Measurements from ENCODE around the gene PDE4B.

PDE4B gene

DNA sequence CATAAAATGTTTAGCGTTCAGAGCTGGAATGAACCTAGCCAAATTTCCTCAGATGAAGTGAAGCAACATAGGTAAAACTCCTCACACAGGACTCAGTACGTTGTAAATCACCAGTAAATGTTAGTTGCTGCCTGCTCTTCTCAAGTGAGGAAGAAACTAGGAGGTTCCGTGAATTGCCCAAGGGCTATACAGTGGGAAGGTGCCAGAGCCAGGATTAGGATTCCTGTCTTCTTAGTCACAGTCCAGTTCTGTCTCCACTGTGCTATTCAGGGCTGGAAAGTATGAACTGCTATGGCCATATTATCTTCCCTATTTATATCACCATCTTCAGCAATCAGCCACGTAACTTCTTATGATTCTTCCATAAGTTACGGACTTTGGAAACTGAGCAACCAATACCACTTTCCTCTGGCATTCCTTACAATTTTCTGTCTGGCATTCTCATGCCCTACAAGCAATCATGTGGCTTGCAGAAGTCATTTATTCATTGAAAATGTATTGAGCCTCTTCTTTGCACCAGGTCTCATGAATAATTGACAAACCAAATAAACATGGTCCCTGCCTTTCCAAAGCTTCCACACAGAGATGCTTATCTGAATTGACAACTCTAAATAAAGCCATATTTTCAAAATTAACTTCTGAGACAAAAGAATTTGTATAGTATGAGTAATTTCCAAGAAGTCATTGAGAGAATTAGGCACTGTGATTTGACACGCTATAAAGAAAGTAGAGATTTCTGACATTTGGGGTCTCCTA lies 469.7 kb downstream of the PDE4B start:
- no peak for DNase-seq (ENCODE audit: low read depth)

DNA sequence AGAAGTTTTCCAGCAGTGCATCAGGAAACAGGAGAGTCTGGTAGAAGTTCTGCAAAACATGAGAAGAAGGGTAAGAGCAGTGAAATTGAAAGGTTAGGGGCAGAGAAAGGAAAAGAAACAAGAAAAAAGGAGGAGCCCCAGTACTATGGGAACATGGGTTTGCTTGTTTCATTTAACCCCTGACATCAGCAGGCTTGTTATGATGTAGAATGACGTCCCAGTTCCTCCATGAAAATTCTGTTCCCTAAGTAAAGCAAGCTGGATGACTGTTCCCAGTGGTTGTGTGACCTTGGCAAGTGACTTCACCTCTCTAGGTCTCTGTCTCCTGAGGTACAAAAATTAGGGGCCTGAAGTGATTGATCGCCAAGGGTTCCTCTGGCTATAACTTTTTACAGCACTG lies 472.6 kb downstream of the PDE4B start:
- no peak for DNase-seq (ENCODE audit: low read depth)

DNA sequence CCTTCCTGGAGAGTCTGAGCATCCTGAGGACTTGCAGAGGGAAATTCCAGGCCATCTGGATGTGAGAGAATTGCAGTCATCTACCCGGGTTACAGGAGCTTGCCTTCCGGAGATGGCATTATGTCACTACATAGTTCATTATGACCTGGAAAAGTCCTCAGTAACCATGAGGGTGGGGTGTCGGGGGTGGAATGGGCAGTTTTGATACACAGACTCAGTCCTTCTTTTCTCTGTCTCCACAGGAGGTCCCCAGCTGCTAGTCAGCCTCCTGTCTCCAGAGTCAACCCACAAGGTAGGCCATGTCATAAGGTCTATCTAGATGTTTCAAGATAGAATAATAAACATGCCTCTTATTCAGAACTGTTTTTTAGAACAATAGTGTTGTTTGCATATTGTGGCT lies 473.1 kb downstream of the PDE4B start:
- DNase-seq (ENCODE audit: low read depth) = no peak

DNA sequence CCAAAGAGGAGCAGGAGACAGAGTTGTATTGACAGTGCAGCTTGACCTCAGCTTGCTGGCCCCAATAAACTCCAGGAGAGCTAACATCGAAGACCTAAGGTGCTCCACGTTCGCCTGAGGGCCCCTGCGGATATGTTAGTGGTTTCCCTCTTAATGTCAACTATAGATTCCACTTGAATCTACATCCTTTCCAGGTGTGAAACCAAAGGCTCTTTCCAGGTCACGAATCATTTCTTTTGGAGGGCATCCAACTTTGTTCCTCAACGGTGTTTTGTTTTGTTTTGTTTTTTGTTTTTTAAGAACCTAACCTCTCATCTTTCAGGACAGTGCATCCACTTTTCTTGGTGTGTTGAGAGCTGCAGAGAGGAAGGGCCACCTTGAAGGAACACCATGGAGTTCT lies 473.7 kb downstream of the PDE4B start:
- DNase-seq (ENCODE audit: low read depth) = no peak

DNA sequence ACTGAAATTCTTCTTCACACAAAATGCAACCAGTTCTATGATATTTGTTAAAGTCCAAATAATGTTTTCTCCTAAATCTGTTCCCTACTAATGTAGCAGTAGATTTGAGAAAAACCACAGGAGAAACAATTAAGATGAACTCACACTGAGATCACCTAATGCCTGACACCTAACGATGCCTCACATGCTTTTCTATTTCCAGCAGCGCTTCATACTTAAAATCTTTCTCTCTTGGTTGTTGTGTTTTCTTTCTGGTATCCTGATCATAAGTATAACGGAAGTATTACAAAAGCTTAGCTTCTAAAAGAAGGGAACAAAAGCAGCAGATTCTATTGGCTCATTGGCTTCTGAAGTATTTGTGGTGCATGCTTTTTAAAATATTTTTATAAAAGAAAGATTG lies 474.1 kb downstream of the PDE4B start:
- DNase-seq (ENCODE audit: low read depth) = no peak

DNA sequence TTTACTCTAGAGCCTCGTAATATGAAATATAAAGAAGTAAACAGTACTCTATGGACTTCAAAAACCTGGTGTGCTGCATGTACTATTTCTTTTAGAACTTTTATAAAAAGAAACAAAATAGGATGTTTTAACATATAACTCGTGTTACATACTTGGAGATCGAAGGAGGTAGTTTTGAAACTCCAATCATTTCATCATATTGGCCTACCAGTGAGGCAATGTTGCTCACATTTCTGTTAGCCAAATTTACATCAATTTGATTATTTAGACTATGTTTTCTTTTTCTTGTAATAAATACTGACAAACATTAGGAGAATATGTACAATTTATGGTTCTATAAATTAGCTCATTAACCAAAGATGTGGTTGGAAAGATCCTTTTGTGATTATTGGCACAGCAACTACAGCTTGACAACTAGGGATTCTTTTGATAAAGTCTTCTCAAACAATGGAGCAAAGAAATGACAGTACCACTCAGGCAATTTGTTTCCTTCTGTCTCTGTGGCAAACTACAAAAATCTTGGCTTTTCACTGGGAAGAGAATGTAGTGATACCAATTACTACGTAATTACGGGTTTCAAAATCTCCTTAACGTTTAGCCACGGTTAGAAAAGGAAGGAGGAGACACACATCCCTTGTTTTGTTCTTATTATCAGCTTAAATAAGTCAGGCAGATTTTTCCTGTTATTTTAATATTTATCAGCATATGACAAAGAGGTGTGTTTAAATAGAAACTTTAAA lies 474.7 kb downstream of the PDE4B start:
- DNase-seq (ENCODE audit: low read depth) = no peak

DNA sequence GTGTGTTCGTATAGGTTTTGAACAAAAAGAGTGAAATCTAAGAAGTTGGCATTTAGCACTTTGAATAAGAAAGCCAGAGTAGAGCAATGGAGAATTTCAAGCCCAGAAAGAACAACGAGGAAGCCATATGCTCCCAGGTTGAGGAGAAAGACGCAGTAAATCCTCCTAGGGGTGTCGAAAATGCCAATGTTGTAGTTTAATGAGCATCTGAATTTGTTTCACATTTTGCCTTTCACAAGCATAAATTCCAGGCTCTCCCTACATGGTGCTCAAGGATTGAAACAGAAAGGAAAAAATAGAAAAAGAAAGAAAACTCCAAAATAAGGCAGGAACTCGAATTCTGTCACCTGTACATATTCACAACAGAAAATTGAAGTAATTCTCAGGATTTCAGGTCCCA lies 476.5 kb downstream of the PDE4B start:
- DNase-seq (ENCODE audit: low read depth) = no peak

DNA sequence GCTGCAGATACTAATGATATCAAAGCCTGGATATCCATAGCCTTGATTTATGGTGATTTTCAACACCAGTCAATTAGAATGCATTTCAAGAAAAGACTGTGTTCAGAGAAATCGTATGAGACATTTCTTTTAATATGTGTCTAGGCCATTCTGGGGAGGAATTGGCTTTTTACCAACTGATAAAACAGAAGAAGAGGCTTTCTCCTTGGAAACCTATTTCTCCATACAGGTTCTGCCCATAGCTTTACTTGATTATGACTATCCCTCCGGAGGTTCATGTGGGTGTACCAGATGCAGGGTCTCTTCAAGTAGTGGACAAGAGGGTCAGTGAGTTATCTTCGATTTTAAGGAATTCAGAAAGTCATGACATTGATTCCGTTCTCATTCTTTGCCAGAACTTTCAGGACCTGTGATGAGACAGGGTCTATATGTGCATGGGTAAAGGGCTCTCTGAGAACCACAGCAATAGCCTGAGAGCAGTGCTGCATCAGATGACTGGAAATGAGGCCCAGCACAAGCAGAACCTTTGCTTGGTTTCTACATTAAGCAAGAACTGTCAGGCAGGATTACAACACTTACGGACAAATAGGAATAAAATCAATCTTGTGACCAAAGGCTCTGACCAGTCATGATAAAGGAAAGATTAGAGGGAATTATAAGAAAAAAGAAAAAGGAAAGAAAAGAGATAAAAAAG lies 477.6 kb downstream of the PDE4B start:
- no peak for DNase-seq (ENCODE audit: low read depth)

DNA sequence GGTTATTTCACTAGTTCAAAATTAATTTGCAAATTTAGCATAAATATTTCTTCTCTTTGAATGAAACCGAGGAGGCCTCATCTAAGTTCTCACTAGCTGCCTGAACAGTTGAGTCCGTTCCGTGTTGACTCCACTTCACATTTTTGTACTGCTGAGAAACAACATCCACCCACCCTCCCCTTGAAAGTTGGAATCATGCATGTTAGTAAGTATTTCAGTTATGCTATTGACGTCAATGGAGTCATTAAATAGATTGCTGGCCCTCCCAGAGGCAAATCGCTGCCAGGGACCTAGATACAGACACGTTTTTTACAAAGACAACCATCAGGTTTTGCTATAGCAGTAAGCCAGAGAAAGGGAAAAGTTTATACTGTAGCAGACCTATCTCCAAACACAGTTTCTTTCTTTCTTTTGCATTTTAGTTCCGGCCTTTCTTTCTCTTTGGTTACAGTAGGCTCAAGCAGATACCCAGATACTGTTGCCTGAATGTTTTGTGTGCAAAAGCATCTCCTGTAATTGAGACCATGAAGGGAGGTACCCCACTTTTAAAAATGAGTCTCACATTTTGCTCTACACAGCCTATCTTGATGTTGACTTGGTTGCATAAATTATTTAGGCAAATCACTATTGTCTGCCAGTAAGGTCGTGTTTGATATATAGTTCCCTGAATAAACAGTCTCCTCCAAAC lies 478.7 kb downstream of the PDE4B start:
- peak; percentile 98 for DNase-seq (ENCODE audit: low read depth)

DNA sequence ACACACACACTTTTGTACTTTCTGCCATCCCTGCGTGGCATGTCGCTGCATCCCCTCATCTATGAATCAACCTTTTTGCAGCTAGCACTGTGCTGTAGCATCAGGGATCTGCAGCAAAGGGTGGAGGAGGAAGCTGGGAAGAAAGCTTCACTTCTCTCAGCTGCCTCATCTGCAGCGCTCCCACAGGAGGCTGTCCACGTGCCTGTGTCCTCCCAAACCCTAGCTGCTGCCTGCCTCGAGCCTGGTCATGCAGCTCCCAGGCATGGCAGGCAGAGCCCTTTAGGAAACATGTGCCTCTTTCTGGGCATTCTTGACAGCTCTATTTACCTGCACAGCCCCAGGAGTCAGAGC lies 479.2 kb downstream of the PDE4B start:
- DNase-seq (ENCODE audit: low read depth) = peak; percentile 60

DNA sequence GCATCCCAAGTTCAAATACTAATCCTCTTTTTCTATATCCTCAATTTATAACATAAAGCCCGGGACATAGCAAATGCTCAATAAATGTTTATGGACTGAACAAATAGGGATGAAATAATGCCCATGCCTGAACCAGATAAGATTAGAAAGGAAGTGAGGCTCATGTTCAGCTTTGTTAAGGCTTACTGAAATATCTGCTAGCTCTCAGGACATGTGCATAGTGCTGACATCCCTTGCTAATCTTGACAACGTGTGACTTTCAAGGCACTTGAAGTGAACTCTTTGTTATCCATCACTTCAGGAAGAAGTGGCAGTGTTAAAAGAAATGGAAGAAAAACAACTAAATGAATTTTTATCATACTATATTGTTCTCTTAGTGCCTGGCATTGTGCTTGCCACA lies 481.0 kb downstream of the PDE4B start:
- DNase-seq (ENCODE audit: low read depth) = no peak

DNA sequence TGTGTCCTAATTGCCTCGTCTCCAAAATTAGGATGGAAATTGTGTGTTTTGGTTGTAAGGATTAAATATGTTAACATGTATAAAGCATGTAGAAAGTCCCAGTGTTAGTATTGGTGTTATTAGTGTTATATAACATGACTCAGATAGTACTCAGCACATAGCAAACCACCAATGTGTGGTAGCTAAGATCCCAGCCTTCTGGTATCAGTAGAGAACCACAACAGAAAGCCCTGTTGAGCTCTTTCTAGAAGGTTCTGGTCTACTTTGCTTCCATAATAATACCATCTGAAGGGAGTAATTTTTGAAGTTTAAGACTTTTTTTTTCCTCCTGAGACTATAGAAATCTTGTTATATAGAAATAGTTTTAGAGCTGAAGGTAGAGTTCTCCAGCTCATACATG lies 481.9 kb downstream of the PDE4B start:
- DNase-seq (ENCODE audit: low read depth) = no peak

DNA sequence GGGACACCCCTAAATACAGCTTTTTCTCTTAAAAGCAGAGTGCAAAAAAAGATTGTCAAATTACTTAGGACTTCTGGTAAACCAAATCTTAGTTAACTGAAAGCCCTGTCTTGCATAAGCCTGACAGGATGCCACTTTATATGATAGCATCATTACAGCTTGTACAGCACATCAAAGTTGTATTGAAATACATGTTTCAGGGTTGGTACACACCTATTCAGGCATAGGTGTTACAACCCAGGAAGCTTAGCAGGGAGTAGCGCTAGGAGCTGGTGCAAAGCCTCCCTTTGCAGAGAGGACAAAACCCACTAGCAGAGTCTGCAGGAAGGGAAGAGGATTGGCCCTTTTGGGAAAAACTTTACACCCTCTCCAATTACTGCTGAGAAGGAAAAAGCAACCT lies 482.4 kb downstream of the PDE4B start:
- DNase-seq (ENCODE audit: low read depth) = no peak

DNA sequence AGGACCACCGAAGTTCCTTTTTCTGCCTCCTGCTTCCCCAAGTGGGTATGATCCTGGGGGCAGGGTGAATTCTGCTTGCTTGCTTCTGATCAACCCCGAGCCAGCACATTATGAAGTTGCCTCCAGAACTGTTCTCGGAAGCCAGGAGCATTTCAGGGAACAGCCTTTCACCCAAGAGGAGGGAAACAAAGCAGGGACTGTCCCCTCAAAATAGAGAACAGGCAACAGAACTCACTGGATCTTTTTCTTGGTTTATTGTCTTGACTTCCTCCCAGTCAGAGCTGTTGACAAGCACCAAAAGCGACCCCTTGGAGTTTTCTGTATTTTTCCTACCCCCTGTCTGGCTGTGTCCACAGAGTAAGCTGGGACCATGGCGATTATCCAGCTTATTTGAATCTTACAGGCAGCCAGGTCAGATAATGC lies 482.9 kb downstream of the PDE4B start:
- DNase-seq (ENCODE audit: low read depth) = no peak

DNA sequence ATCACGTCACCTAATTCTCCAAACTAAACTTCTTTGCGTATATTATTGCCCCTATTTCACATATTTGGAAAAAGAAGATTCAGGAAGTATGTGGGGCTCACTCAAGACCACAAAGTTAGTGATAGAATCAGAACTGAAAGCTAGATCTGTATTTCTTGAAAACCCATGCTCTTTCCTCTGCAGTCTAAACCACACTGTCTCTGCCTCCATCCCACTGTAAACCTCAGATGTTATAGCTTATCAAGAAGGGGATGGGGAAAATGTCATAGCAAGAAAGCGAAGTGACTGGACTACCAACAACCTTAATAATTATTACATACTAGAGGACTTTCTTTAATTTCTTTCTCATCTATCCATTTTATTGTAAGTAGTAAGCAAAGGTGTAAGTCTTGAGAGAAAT lies 483.5 kb downstream of the PDE4B start:
- no peak for DNase-seq (ENCODE audit: low read depth)

DNA sequence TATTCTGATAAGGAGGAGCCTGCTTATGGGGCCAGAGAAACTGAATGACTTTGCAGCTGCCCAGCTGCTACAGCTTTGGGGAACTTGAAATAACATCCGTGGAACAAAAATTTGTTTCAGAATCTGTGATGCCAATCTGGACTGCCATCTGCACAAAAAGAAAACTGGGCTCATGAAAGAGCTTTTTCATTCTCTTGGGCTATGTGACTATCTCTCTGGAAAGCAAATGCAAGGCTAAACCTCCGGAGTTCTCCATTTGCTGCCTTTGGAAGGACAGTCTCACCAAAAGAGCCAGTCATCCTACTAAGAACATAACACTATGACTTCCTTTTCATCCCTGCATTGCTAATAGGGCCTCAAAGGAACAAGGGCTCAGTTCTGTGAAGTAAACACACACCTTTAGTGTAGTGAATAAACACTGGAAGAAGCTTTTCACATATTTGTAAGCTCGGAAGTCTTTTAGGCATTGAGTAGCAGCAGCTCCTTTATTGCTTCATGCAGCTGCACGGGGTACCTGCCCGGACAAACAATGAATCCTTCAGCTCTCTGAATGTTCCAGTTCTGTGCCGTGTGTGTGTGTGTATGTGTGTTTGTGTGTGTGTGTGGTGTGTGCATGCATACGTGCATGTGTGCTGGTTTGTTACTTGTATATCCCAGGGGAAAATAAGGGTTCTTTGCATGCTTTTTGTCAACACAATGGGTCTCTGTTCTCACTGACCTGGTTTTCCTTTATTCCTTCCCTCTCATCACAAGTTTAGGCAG lies 485.7 kb downstream of the PDE4B start:
- no peak for DNase-seq (ENCODE audit: low read depth)

DNA sequence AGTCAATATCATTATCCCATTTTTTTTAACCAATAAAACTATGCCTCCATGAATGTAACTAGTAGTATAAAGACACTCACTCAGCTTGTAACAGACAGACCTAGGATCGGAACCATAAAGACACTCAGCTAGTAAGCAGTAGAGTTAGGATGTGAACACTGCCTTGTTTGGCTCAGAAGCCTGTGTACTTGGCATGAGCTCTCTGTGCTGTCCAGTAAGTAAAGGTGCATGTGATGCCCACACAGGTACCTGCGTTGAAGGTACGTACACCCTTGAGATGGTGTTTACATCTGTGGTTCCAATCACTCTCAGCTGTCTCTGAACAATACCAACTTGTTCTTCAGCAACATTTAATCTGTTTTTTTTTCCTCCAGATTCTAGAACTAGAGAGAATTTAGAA lies 489.1 kb downstream of the PDE4B start:
- DNase-seq (ENCODE audit: low read depth) = no peak

DNA sequence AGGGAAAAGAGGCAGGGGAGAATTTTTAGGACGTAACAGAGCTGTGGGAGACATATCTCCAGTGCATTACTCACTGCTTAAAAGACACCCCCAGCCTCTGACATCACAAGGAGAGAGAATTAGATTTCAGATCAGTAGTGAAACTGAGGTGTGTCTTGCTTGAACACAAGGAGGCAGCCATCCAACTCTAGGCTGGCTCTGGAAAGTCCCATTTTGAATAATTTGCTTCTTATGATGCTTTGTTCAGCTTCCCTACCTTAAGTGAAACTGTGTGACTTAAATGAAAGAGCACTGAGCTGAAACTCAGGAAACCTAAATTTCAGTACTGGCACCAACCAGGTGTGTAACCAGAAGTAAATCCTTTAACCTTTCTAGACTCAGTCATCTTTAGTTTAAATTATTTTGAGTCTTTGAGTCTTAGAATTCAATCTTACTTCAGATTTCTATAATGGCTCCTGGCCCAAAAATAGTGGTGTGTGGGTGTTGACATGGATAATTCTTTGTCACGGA lies 489.7 kb downstream of the PDE4B start:
- peak; percentile 75 for DNase-seq (ENCODE audit: low read depth)

DNA sequence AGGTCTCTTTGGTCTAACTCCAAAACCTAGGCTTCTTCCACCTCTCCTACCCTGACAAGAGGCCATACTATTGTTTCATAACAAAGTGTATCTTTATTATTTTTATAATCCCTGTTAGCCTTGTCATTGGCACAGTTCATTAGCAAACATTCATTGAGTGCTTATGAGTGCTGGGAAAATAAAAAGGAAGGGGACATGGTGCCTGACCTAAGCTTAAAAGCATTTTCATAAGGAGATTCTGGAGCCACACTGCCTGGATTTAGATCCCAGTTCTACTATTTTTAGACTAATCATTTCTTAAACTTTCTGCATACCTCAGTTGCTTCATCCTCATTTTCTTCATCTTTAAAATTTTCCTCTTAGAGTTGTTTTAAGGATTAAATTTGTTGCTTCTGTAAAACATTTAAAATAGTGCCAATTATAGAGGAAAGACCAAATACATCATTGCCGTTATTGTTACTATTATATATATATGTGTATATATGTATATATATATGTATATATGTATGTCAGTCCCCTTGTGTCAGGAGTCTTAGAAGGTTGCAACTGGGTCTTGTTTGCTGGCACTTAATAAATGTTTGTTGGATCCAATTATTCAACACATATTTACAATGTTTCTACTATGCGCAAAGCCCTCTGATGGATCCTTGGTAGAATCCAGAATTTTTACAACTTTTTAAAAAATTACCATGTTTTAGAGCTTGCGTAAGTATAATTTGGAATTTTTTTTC lies 490.4 kb downstream of the PDE4B start:
- no peak for DNase-seq (ENCODE audit: low read depth)

DNA sequence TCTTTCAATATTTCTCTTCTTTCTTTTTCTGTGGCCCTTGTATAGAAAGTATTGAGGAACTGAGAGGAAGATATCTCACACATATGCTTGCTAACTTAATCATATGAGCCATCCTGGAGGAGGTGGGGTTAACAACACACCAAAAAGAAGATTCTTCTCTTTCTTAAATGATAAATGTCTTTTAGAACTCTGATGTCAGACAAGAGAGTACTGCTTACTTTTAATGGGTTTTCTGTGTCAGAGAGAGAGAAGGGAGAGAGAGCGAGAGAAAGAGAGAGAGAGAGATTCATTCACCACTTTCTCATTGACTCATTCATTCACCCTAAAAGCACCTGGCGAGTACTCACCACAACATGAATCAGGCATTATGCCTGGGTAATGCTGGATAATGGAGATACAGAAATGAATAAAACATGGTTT lies 490.9 kb downstream of the PDE4B start:
- DNase-seq (ENCODE audit: low read depth) = no peak

DNA sequence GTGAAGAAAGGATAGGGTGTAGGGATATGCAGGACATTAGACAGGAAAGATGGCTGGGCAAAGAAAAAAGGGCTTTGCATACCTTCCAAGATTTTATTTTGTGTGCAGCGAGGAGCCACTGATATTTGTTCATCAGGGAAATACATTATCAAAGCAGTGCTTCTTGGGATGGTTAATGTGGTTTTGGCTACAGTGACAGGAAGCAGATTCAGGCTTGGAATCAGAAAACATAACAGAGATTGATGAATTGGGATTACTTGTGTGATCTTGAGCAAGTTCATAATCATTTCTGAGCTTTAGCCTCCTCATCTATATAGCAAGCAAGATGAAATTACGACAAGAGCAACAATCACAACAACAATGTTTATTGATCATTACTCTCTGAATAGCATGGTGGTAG lies 492.1 kb downstream of the PDE4B start:
- DNase-seq (ENCODE audit: low read depth) = no peak

Data from stromal cell of bone marrow (primary cell).